Superior temporal gyrus (tissue), 1 donor: ENCODE data around the gene NDUFA6.
"Not testable (repeated sequence)": the region's sequence is repeated elsewhere in the genome, so short reads cannot be mapped to it uniquely, and the experiment has no call there.

ENCODE experiments used
- DNase-seq: peaks from one replicate; pipeline ENCODE4 v3.0.0-alpha.2; 2016; ENCODE audit errors: extremely low spot score

The NDUFA6 gene

GRCh38 chr22:42090596-42091454 is at the start of gene NDUFA6:
Gene NDUFA6 (minus strand): TSS chr22:42090772. CDS start chr22:42090744, 28 bp downstream.
- DNase-seq: peak; percentile 100

GRCh38 chr22:42140153-42140552 is 49.6 kb upstream of the NDUFA6 start:
- not testable (repeated sequence) for DNase-seq

GRCh38 chr22:42139508-42139907 is 48.9 kb upstream of the NDUFA6 start:
- DNase-seq: not testable (repeated sequence)

- DNase-seq: no peak
Measured at GRCh38 chr22:42138972-42139371, 48.4 kb upstream of the NDUFA6 start.

- DNase-seq: no peak
Measured at GRCh38 chr22:42138122-42138770, 47.7 kb upstream of the NDUFA6 start.

- DNase-seq: not testable (repeated sequence)
Measured at GRCh38 chr22:42135688-42136087, 45.1 kb upstream of the NDUFA6 start.

GRCh38 chr22:42134100-42135020 is 43.8 kb upstream of the NDUFA6 start:
- no peak for DNase-seq

- no peak for DNase-seq
Measured at GRCh38 chr22:42132457-42132856, 41.9 kb upstream of the NDUFA6 start.

GRCh38 chr22:42131562-42131961 is 41.0 kb upstream of the NDUFA6 start:
- no peak for DNase-seq

GRCh38 chr22:42130639-42131431 is 40.3 kb upstream of the NDUFA6 start, which contains the start of gene CYP2D6:
Gene CYP2D6 (minus strand): TSS chr22:42130810. CDS start chr22:42130791, 19 bp downstream.
- DNase-seq: not testable (repeated sequence)

GRCh38 chr22:42130182-42130581 is 39.6 kb upstream of the NDUFA6 start:
- not testable (repeated sequence) for DNase-seq

GRCh38 chr22:42128776-42129694 is 38.5 kb upstream of the NDUFA6 start:
- not testable (repeated sequence) for DNase-seq

GRCh38 chr22:42128007-42128406 is 37.4 kb upstream of the NDUFA6 start:
- DNase-seq: not testable (repeated sequence)

- no peak for DNase-seq
Measured at GRCh38 chr22:42127606-42128005, 37.0 kb upstream of the NDUFA6 start.

GRCh38 chr22:42123529-42123928 is 33.0 kb upstream of the NDUFA6 start:
- not testable (repeated sequence) for DNase-seq

- DNase-seq: not testable (repeated sequence)
Measured at GRCh38 chr22:42120231-42121021, 29.9 kb upstream of the NDUFA6 start.

GRCh38 chr22:42116848-42117424 is 26.4 kb upstream of the NDUFA6 start:
- no peak for DNase-seq

- not testable (repeated sequence) for DNase-seq
Measured at GRCh38 chr22:42115420-42115830, 24.9 kb upstream of the NDUFA6 start.

- peak; percentile 33 for DNase-seq
Measured at GRCh38 chr22:42114721-42115120, 24.1 kb upstream of the NDUFA6 start.
